Smooth muscle cell (in vitro differentiated cells): ENCODE results near the gene CD302. TPM values are rescaled to one million over a fixed set of nuclear protein-coding genes. Genes with fewer than 3 reads are reported as not detected.
A peak's percentile ranks its signal among the peaks of the same experiment; 100 is the strongest.

ENCODE experiments used
- DNase-seq: peaks from one replicate; lab custom pipeline; 2025; ENCODE audit not compliant: unreplicated experiment; lab: John Stamatoyannopoulos, UW
- H2AFZ ChIP-seq: fragments of 200-600 bp; sonication (generic); 2 replicates; pipeline ENCODE4 v1.6.0; 2016; ENCODE audit warnings: antibody characterized with exemption, low read depth, mild to moderate bottlenecking
- H3F3A ChIP-seq: fragments of 200-600 bp; sonication (generic); 2 replicates; pipeline ENCODE4 v1.6.0; 2017; ENCODE audit warnings: antibody characterized with exemption, low read depth
- H3K27ac ChIP-seq: fragments of 200-600 bp; sonication (generic); 2 replicates; pipeline ENCODE4 v1.5.1; 2016; ENCODE audit warnings: low read depth, mild to moderate bottlenecking
- H3K27me3 ChIP-seq: fragments of 200-600 bp; sonication (generic); 2 replicates; pipeline ENCODE4 v1.6.1; 2016; ENCODE audit warnings: low read depth, mild to moderate bottlenecking
- H3K36me3 ChIP-seq: fragments of 200-600 bp; sonication (generic); 2 replicates; pipeline ENCODE4 v1.5.1; 2016; ENCODE audit warnings: low read depth
- H3K4me1 ChIP-seq: fragments of 200-600 bp; sonication (generic); 2 replicates; pipeline ENCODE4 v1.5.1; 2016; ENCODE audit warnings: low read depth
- H3K4me2 ChIP-seq: fragments of 200-600 bp; sonication (generic); 2 replicates; pipeline ENCODE4 v1.6.0; 2016; ENCODE audit warnings: mild to moderate bottlenecking
- H3K4me3 ChIP-seq: fragments of 200-600 bp; sonication (generic); 2 replicates; pipeline ENCODE4 v1.5.1; 2016; ENCODE audit warnings: mild to moderate bottlenecking
- H3K79me2 ChIP-seq: fragments of 200-600 bp; sonication (generic); 2 replicates; pipeline ENCODE4 v1.6.0; 2016; ENCODE audit warnings: low read depth, mild to moderate bottlenecking
- H3K9ac ChIP-seq: fragments of 200-600 bp; sonication (generic); 2 replicates; pipeline ENCODE4 v1.6.0; 2016; ENCODE audit warnings: low read depth
- H3K9me3 ChIP-seq: fragments of 200-600 bp; sonication (generic); replicated peaks from 2 replicates; pipeline ENCODE4 v1.5.1; 2016; ENCODE audit warnings: low read depth
- H4K20me1 ChIP-seq: fragments of 200-600 bp; sonication (generic); 2 replicates; pipeline ENCODE4 v1.6.0; 2016; ENCODE audit warnings: low read depth
- WGBS: methylation state at CpG from one replicate; pipeline ENCODE4 v1.1.7; 2016; ENCODE audit warnings: low lambda C conversion rate; 5-methylcytosine and 5-hydroxymethylcytosine counted together
- polyA plus RNA-seq: library from polyadenylated mRNA; unstranded; fragments of >200 nt; fragmentation: Nextera tagmentation; extraction: Ambion mirVana; gene quantifications from 2 replicates; pipeline ENCODE4 v1.2.1, GENCODE V29; 2016
- total RNA-seq: library from RNA; depleted of rRNA; stranded (reverse); fragments of >200 nt; gene quantifications from 2 replicates; pipeline ENCODE4 v1.2.3, GENCODE V29; 2014
- TF ChIP-seq, protein P1 (sequence below): fragments of 200-600 bp; sonication (generic); IDR thresholded peaks from 2 replicates; pipeline ENCODE4 v1.5.1; 2017; ENCODE audit warnings: borderline replicate concordance, mild to moderate bottlenecking, antibody characterized with exemption; ENCODE audit not compliant: insufficient read depth, poor library complexity, severe bottlenecking

CD302 gene, protein sequence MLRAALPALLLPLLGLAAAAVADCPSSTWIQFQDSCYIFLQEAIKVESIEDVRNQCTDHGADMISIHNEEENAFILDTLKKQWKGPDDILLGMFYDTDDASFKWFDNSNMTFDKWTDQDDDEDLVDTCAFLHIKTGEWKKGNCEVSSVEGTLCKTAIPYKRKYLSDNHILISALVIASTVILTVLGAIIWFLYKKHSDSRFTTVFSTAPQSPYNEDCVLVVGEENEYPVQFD
- total RNA-seq (1.6 and 2.2 TPM in 2 replicates), polyA plus RNA-seq (1.00 and 2.0 TPM in 2 replicates)

GRCh38 chr2:159797543-159798375 is at the start of gene CD302:
TSS of gene CD302 (minus strand) at chr2:159798208. CDS start at chr2:159798198, 10 bp downstream.
- Histone ChIP-seq H4K20me1 (no peaks in the 10 kb centered on the region), H3K4me1 (peaks cover 9% of the 10 kb centered on the region), H3K4me3 (peak within 1 kb of the TSS; percentile 77), H3K27me3 (peaks cover 59% of the 10 kb centered on the region), H3K4me2 (peak within 1 kb of the TSS; percentile 97), H3K9me3 (no peaks in the 10 kb centered on the region), H3K36me3 (no peaks in the 10 kb centered on the region), H3K9ac (peak within 1 kb of the TSS; percentile 54), H3K79me2 (no peaks in the 10 kb centered on the region), H2AFZ (peak within 1 kb of the TSS; percentile 77), H3F3A (peaks cover 6% of the 10 kb centered on the region), H3K27ac (no peak within 1 kb of the TSS)
- DNase-seq = peak; percentile 39
- TF ChIP-seq, protein P1, sequence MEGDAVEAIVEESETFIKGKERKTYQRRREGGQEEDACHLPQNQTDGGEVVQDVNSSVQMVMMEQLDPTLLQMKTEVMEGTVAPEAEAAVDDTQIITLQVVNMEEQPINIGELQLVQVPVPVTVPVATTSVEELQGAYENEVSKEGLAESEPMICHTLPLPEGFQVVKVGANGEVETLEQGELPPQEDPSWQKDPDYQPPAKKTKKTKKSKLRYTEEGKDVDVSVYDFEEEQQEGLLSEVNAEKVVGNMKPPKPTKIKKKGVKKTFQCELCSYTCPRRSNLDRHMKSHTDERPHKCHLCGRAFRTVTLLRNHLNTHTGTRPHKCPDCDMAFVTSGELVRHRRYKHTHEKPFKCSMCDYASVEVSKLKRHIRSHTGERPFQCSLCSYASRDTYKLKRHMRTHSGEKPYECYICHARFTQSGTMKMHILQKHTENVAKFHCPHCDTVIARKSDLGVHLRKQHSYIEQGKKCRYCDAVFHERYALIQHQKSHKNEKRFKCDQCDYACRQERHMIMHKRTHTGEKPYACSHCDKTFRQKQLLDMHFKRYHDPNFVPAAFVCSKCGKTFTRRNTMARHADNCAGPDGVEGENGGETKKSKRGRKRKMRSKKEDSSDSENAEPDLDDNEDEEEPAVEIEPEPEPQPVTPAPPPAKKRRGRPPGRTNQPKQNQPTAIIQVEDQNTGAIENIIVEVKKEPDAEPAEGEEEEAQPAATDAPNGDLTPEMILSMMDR = no peak
- WGBS = 1% methylated on average over 42 of the region's 82 CpGs

GRCh38 chr2:159846564-159846963 is 48.6 kb upstream of the CD302 start:
- Histone ChIP-seq H3K4me2 (no peak overlapping the region), H3K4me3 (no peak overlapping the region), H4K20me1 (no peaks in the 10 kb centered on the region), H3K79me2 (no peaks in the 10 kb centered on the region), H3K36me3 (no peaks in the 10 kb centered on the region), H3K27ac (no peak overlapping the region), H3K27me3 (peaks cover 13% of the 10 kb centered on the region), H3K9me3 (no peaks in the 10 kb centered on the region), H2AFZ (no peak overlapping the region), H3F3A (no peaks in the 10 kb centered on the region), H3K4me1 (no peaks in the 10 kb centered on the region), H3K9ac (no peak overlapping the region)
- WGBS = 35% methylated on average over 2 of the region's 2 CpGs
- DNase-seq = no peak
- TF ChIP-seq, protein P1 = no peak

DNA sequence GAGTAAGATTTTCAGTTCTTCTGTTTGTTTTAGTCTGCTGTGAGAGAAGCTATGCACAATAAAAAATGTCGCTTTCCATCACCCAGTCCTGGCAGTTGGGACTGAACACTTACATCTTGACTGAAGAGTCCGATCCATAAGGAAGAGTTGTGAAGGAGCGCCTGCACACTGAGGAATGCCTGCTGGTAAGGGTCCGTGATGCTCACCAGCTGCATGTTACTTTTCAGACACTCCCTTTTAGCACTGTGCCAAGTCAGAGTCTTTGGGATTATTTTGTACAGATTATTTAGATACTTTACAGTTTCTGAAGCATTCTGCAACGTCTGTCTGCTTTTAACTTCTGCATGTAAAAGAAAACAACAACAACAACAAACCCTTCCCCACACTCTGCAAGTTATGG is 42.6 kb upstream of the CD302 start:
- Histone ChIP-seq H3K79me2 (no peaks in the 10 kb centered on the region), H4K20me1 (no peaks in the 10 kb centered on the region), H3K9me3 (no peaks in the 10 kb centered on the region), H3K4me3 (no peak overlapping the region), H3K36me3 (no peaks in the 10 kb centered on the region), H3K27me3 (peaks cover 9% of the 10 kb centered on the region), H3F3A (no peaks in the 10 kb centered on the region), H3K4me2 (no peak overlapping the region), H3K9ac (no peak overlapping the region), H2AFZ (no peak overlapping the region), H3K4me1 (no peaks in the 10 kb centered on the region), H3K27ac (no peak overlapping the region)
- 81% methylated on average over 5 of the region's 5 CpGs for WGBS
- DNase-seq = no peak
- TF ChIP-seq, protein P1 = no peak
